H1 (cell line): Measurements from ENCODE around the gene MATN1. TPM values are rescaled to one million over a fixed set of nuclear protein-coding genes. Genes with fewer than 3 reads are reported as not detected.
A peak's percentile ranks its signal among the peaks of the same experiment; 100 is the strongest.

ENCODE experiments used
- CTCF ChIA-PET: fragments of 300-600 bp; sonication (Branson Sonifier 250); formaldehyde crosslinking; loops from one replicate; lab custom pipeline; 2021; ENCODE audit not compliant: partially characterized antibody; lab: Charles Lee
- POLR2A ChIA-PET: fragments of 300-600 bp; sonication (Branson Sonifier 250); formaldehyde crosslinking; loops from one replicate; lab custom pipeline; 2021; ENCODE audit warnings: inconsistent platforms; ENCODE audit not compliant: partially characterized antibody; lab: Charles Lee
- DNase-seq, 2 experiments: peaks; one replicate each; pipeline versions ENCODE4 v3.0.0 to v3.0.0-alpha.2; 2010 to 2022; ENCODE audit warnings: low spot score in 2 of 2, low read depth in 1 of 2, mixed read lengths in 1 of 2
- FAIRE-seq: peaks from 2 replicates; lab custom pipeline; 2011; peaks lifted over from hg19 to GRCh38; lab: Jason Lieb, UNC
- H2AFZ ChIP-seq: 2 replicates; pipeline ENCODE4 v1.8.1; 2012; ENCODE audit warnings: low read length, inconsistent platforms
- H2AK5ac ChIP-seq: 2 replicates; pipeline ENCODE4 v1.6.1; 2013; ENCODE audit warnings: low read depth, low read length
- H2BK120ac ChIP-seq: replicated peaks from 2 replicates; pipeline ENCODE3; 2013; ENCODE audit warnings: low read depth, low read length, inconsistent platforms
- H2BK12ac ChIP-seq: 2 replicates; pipeline ENCODE4 v1.6.1; 2013; ENCODE audit warnings: low read depth, low read length
- H2BK15ac ChIP-seq: 2 replicates; pipeline ENCODE4 v1.6.1; 2013; ENCODE audit warnings: low read length
- H2BK20ac ChIP-seq: 2 replicates; pipeline ENCODE4 v1.6.1; 2013; ENCODE audit warnings: low read length
- H2BK5ac ChIP-seq: 2 replicates; pipeline ENCODE4 v1.6.1; 2013; ENCODE audit warnings: low read depth, low read length
- H3K14ac ChIP-seq: 2 replicates; pipeline ENCODE4 v1.6.1; 2013; ENCODE audit warnings: inconsistent platforms; ENCODE audit not compliant: insufficient read length
- H3K18ac ChIP-seq: 2 replicates; pipeline ENCODE4 v1.6.1; 2013; ENCODE audit warnings: low read length; ENCODE audit errors: extremely low read depth
- H3K23ac ChIP-seq: 2 replicates; pipeline ENCODE4 v1.6.1; 2013; ENCODE audit warnings: inconsistent platforms; ENCODE audit not compliant: insufficient read length
- H3K23me2 ChIP-seq: 2 replicates; pipeline ENCODE4 v1.6.1; 2013; ENCODE audit warnings: low read depth, low read length
- H3K27ac ChIP-seq: 2 replicates; pipeline ENCODE4 v1.6.1; 2011; ENCODE audit warnings: low read depth, low read length, inconsistent platforms
- H3K27me3 ChIP-seq, 4 experiments: replicated peaks in 1 of 4; 1 replicate in 1 of 4; 2 replicates in 3 of 4; pipeline versions ENCODE4 v1.6.1 to v1.8.1; 2011 to 2013; ENCODE audit warnings: low read length in 3 of 4, mild to moderate bottlenecking in 3 of 4, inconsistent platforms in 2 of 4, mixed read lengths in 2 of 4, moderate library complexity in 1 of 4; ENCODE audit not compliant: control insufficient read depth in 3 of 4, insufficient read depth in 3 of 4; ENCODE audit errors: extremely low read depth in 1 of 4
- H3K36me3 ChIP-seq, 4 experiments: 2 replicates each; pipeline versions ENCODE4 v1.6.1 to v1.8.1; 2011 to 2013; ENCODE audit warnings: mild to moderate bottlenecking in 4 of 4, low read length in 3 of 4, moderate library complexity in 2 of 4, control low read depth in 1 of 4, inconsistent platforms in 1 of 4; ENCODE audit not compliant: insufficient read depth in 4 of 4, control insufficient read depth in 2 of 4
- H3K4ac ChIP-seq: replicated peaks from 2 replicates; pipeline ENCODE3; 2013; ENCODE audit warnings: low read length, low read depth, mixed read lengths, inconsistent platforms; ENCODE audit not compliant: insufficient read length
- H3K4me1 ChIP-seq, 4 experiments: replicated peaks in 1 of 4; 1 replicate in 1 of 4; 2 replicates in 3 of 4; pipeline versions ENCODE4 v1.6.1 to v1.8.1; 2011 to 2013; ENCODE audit warnings: low read length in 3 of 4, inconsistent platforms in 2 of 4, mixed read lengths in 1 of 4; ENCODE audit not compliant: insufficient read depth in 4 of 4, control insufficient read depth in 3 of 4
- H3K4me2 ChIP-seq, 2 experiments: 2 replicates each; pipeline versions ENCODE4 v1.6.1 to v1.8.1; 2011 to 2013; ENCODE audit warnings: low read depth in 2 of 2, low read length in 2 of 2, control low read depth in 1 of 2, inconsistent platforms in 1 of 2, mild to moderate bottlenecking in 1 of 2; ENCODE audit not compliant: insufficient read depth in 1 of 2
- H3K4me3 ChIP-seq, 4 experiments: fragments of 200-600, 300-600 bp in 1 of 4; sonication (generic), shearing (Covaris generic), sonication (Bioruptor Twin) in 1 of 4; 2 replicates each; pipeline versions ENCODE4 v1.5.1 to v1.8.1; 2011 to 2016; ENCODE audit warnings: low read length in 4 of 4, low read depth in 3 of 4, control low read depth in 2 of 4, inconsistent platforms in 2 of 4, mild to moderate bottlenecking in 2 of 4, mixed read lengths in 1 of 4, moderate library complexity in 1 of 4; ENCODE audit not compliant: insufficient read depth in 2 of 4; ENCODE audit errors: extremely low read depth in 1 of 4
- H3K56ac ChIP-seq: replicated peaks from 2 replicates; pipeline ENCODE3; 2013; ENCODE audit warnings: low read depth, mild to moderate bottlenecking, mixed read lengths, low read length, inconsistent platforms; ENCODE audit not compliant: insufficient read length
- H3K79me1 ChIP-seq: 2 replicates; pipeline ENCODE4 v1.6.1; 2013; ENCODE audit warnings: low read depth, low read length, control low read depth
- H3K79me2 ChIP-seq, 2 experiments: 2 replicates each; pipeline versions ENCODE4 v1.6.1 to v1.8.1; 2012 to 2013; ENCODE audit warnings: low read length in 2 of 2, mild to moderate bottlenecking in 2 of 2, inconsistent platforms in 1 of 2; ENCODE audit not compliant: insufficient read depth in 2 of 2, control insufficient read depth in 1 of 2
- H3K9ac ChIP-seq, 4 experiments: replicated peaks in 1 of 4; 1 replicate in 1 of 4; 2 replicates in 3 of 4; pipeline versions ENCODE4 v1.6.1 to v1.8.1; 2011 to 2013; ENCODE audit warnings: low read depth in 3 of 4, low read length in 3 of 4, control low read depth in 2 of 4, mild to moderate bottlenecking in 2 of 4, moderate library complexity in 2 of 4, inconsistent platforms in 1 of 4; ENCODE audit errors: extremely low read depth in 1 of 4
- H3K9me3 ChIP-seq, 2 experiments: 2 replicates each; pipeline versions ENCODE4 v1.6.1 to v1.8.1; 2012 to 2013; ENCODE audit warnings: mild to moderate bottlenecking in 2 of 2, moderate library complexity in 2 of 2, control low read depth in 1 of 2, inconsistent platforms in 1 of 2, low read depth in 1 of 2, low read length in 1 of 2, mixed read lengths in 1 of 2; ENCODE audit not compliant: insufficient read depth in 2 of 2
- H4K20me1 ChIP-seq, 2 experiments: replicated peaks in 1 of 2; 2 replicates each; pipeline versions ENCODE3 to v1.8.1; 2011 to 2013; ENCODE audit warnings: inconsistent platforms in 2 of 2, low read length in 2 of 2, mild to moderate bottlenecking in 1 of 2; ENCODE audit not compliant: insufficient read depth in 2 of 2, control insufficient read depth in 1 of 2
- H4K5ac ChIP-seq: 2 replicates; pipeline ENCODE4 v1.6.1; 2013; ENCODE audit warnings: low read length, low read depth, mixed read lengths, inconsistent platforms; ENCODE audit not compliant: insufficient read length
- H4K8ac ChIP-seq: 2 replicates; pipeline ENCODE4 v1.8.0; 2013; ENCODE audit warnings: mild to moderate bottlenecking, moderate library complexity, low read length, inconsistent platforms; ENCODE audit not compliant: insufficient read depth; ENCODE audit errors: extremely low read depth
- H4K91ac ChIP-seq: replicated peaks from 2 replicates; pipeline ENCODE3; 2013; ENCODE audit warnings: low read length, mixed read lengths, inconsistent platforms; ENCODE audit not compliant: insufficient read length
- ASH2L ChIP-seq: fragments of 200-600, 300-600 bp; sonication (generic); IDR thresholded peaks from one replicate; pipeline ENCODE4 v1.7.1; 2017; ENCODE audit warnings: low read length
- BRCA1 ChIP-seq: IDR thresholded peaks from 2 replicates; pipeline ENCODE4 v1.6.1; 2012; ENCODE audit warnings: low read depth, low read length, improper control_type of control experiment
- GABPA ChIP-seq: IDR thresholded peaks from 2 replicates; pipeline ENCODE4 v1.6.1; 2011; ENCODE audit warnings: mild to moderate bottlenecking, low read length, moderate library complexity, borderline replicate concordance; ENCODE audit not compliant: insufficient read depth
- GTF2F1 ChIP-seq: IDR thresholded peaks from 2 replicates; pipeline ENCODE4 v1.6.1; 2012; ENCODE audit warnings: low read depth, low read length, improper control_type of control experiment, borderline replicate concordance
- JUND ChIP-seq: IDR thresholded peaks from 2 replicates; pipeline ENCODE4 v1.6.1; 2011; ENCODE audit warnings: mild to moderate bottlenecking, improper control_type of control experiment, low read length
- KDM1A ChIP-seq: fragments of 200-600, 300-600 bp; sonication (generic); IDR thresholded peaks from 2 replicates; pipeline ENCODE4 v1.7.1; 2016; ENCODE audit warnings: mild to moderate bottlenecking, low read length, borderline replicate concordance
- KDM5A ChIP-seq: fragments of 200-600 bp; IDR thresholded peaks from 2 replicates; pipeline ENCODE4 v1.7.1; 2012; ENCODE audit warnings: mild to moderate bottlenecking, low read length, inconsistent platforms, mixed read lengths
- MAX ChIP-seq: IDR thresholded peaks from 2 replicates; pipeline ENCODE4 v1.6.1; 2012; ENCODE audit warnings: inconsistent platforms
- PHF8 ChIP-seq: fragments of 200-600 bp; sonication (generic); conservative IDR thresholded peaks from 2 replicates; pipeline ENCODE4 v1.7.1; 2012; ENCODE audit warnings: low read depth, mild to moderate bottlenecking, inconsistent platforms, low read length, moderate library complexity
- POU5F1 ChIP-seq: IDR thresholded peaks from 2 replicates; pipeline ENCODE4 v1.6.1; 2011; ENCODE audit warnings: low read depth, mild to moderate bottlenecking, low read length, moderate library complexity
- RNF2 ChIP-seq: fragments of 200-900, 300-1000 bp; sonication (generic); IDR thresholded peaks from 2 replicates; pipeline ENCODE4 v1.7.1; 2016; ENCODE audit warnings: borderline replicate concordance, low read depth, mild to moderate bottlenecking, antibody characterized with exemption, low read length; ENCODE audit not compliant: poor library complexity, severe bottlenecking; ENCODE audit errors: missing control alignments
- SIX5 ChIP-seq: IDR thresholded peaks from 2 replicates; pipeline ENCODE4 v1.6.1; 2011; ENCODE audit warnings: mild to moderate bottlenecking, low read depth, low read length
- TBP ChIP-seq: IDR thresholded peaks from 2 replicates; pipeline ENCODE4 v1.6.1; 2011; ENCODE audit warnings: low read depth, low read length, improper control_type of control experiment
- WGBS, 2 experiments: shearing (Covaris generic) in 1 of 2; methylation state at CpG; one replicate each; pipeline versions ENCODE4 v1.1.6 to v1.1.7; 2013 to 2015; ENCODE audit warnings: low lambda C conversion rate in 2 of 2, mixed read lengths in 2 of 2, inconsistent platforms in 1 of 2, low coverage in 1 of 2, missing lambda C conversion rate in 1 of 2; ENCODE audit not compliant: insufficient replicate concordance in 2 of 2, insufficient coverage in 1 of 2, insufficient read length in 1 of 2; ENCODE audit errors: extremely low coverage in 1 of 2, missing lambda C conversion rate in 1 of 2; 5-methylcytosine and 5-hydroxymethylcytosine counted together
- polyA plus RNA-seq, 7 experiments: library from polyadenylated mRNA; depleted of rRNA in 3 of 7; stranded (reverse) in 5 of 7; unstranded in 2 of 7; fragments of >200 nt in 5 of 7; fragments of 200-250 nt in 2 of 7; gene quantifications; 1 replicate in 5 of 7; 2 replicates in 1 of 7; 4 replicates in 1 of 7; pipeline versions ENCODE4 v1.2.1 to v1.2.3, GENCODE V29; 2011 to 2013; ENCODE audit warnings: missing spikeins in 2 of 7, mixed read lengths in 2 of 7
- total RNA-seq: library from RNA; stranded (reverse); fragmentation: NEBNext Ultra II Directional; extraction: Animal tissue kit (Norgen Biotek cat#: 25700); gene quantifications from 2 replicates; pipeline ENCODE4 v1.2.1, GENCODE V29; 2021

MATN1 gene
- total and polyA plus RNA-seq, 2 of the 8 experiments (the other 6 are each of a cell fraction or from before 2014, with no cell fraction given) = 0.12 to 0.28 TPM

- Histone ChIP-seq H2BK120ac (no peak overlapping the region), H3K27ac (no peak overlapping the region), H3K4ac (no peak overlapping the region), H4K5ac (no peak overlapping the region), H4K8ac (no peak overlapping the region), H2BK15ac (no peak overlapping the region), H3K27me3 (no peaks in the 10 kb centered on the region), H2AK5ac (no peak overlapping the region), H3K23me2 (no peaks in the 10 kb centered on the region), H3K14ac (no peak overlapping the region), H2BK20ac (no peak overlapping the region), H2BK5ac (peak overlapping the region; percentile 11; the same call in 1 of the 2 replicates), H3K4me1 (peaks cover 0 to 3% (median 0%) of the 10 kb centered on the region in 4 experiments; a peak in 3 of 7 replicates), H4K20me1 (no peaks in the 10 kb centered on the region), H2AFZ (no peak overlapping the region), H3K36me3 (no peaks in the 10 kb centered on the region), H3K4me3 (no peak overlapping the region), H3K79me1 (no peaks in the 10 kb centered on the region), H3K79me2 (no peaks in the 10 kb centered on the region), H3K18ac (no peak overlapping the region), H3K23ac (no peak overlapping the region), H3K9me3 (no peaks in the 10 kb centered on the region), H3K56ac (no peak overlapping the region), H3K4me2 (no peak overlapping the region), H2BK12ac (no peak overlapping the region), H4K91ac (no peak overlapping the region), H3K9ac (no peak overlapping the region)
- ChIA-PET CTCF (interaction anchor here (1.9 to 55.1 kb wide), 3 partner anchors 10 to 28 kb away, joined by 13 to 1640 read pairs (median 21); partner anchors contain the start of gene LAPTM5), POLR2A (no interaction called here)
- no peak for FAIRE-seq
- 87% methylated on average over 12 of the region's 14 CpGs; no CpG with 5 or more reads in 1 of the 2 experiments for WGBS, 2 experiments
- DNase-seq = no peak
- TF ChIP-seq SIX5 (no peak), GABPA (no peak), KDM1A (no peak), RNF2 (no peak), ASH2L (no peak), GTF2F1 (no peak), PHF8 (no peak), MAX (no peak), BRCA1 (no peak), KDM5A (no peak), POU5F1 (no peak), JUND (no peak), TBP (no peak)
Measured at GRCh38 chr1:30737357-30738039, 14.1 kb upstream of the MATN1 start.
